ENCODE data around the gene FOXD1.

DNA sequence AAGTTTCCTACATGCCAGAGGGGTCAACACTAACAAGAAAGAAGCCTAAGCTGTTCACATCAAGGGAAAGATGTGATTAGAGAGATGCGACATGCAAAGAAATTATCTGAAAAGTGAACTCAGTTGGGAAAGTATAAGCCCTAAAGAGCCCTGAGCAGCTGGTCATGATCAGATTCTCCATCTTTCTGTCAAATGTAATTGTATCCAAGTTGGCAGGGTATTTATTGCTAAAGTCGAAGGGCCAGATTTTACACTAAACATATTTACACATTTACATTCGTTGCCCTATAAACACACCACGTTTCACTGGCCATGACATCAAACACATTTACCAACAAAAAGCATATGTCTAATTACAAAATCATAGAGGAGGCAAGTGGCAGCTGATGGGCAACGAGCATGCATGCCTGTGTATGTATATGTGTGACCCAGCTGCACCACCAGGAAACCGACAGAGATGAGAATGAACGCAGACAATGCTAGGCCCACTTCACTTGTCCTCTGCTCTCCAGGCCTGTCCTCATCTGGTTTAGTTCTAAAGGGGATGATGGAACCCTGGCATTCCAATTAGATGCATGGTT is 6.3 kb downstream of the FOXD1 start:
- TF ChIP-seq, protein P1, sequence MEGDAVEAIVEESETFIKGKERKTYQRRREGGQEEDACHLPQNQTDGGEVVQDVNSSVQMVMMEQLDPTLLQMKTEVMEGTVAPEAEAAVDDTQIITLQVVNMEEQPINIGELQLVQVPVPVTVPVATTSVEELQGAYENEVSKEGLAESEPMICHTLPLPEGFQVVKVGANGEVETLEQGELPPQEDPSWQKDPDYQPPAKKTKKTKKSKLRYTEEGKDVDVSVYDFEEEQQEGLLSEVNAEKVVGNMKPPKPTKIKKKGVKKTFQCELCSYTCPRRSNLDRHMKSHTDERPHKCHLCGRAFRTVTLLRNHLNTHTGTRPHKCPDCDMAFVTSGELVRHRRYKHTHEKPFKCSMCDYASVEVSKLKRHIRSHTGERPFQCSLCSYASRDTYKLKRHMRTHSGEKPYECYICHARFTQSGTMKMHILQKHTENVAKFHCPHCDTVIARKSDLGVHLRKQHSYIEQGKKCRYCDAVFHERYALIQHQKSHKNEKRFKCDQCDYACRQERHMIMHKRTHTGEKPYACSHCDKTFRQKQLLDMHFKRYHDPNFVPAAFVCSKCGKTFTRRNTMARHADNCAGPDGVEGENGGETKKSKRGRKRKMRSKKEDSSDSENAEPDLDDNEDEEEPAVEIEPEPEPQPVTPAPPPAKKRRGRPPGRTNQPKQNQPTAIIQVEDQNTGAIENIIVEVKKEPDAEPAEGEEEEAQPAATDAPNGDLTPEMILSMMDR (IDR thresholded peaks at IDR 0.05 in 4 of 5, conservative IDR thresholded peaks at IDR 0.05 in 1 of 5), result no peak
- no peak for TF ChIP-seq POLR2A (IDR thresholded peaks at IDR 0.05)
